ENCODE results near the gene TJP1. TPM values are rescaled to one million over a fixed set of nuclear protein-coding genes. Genes with fewer than 3 reads are reported as not detected.
A peak's percentile ranks its signal among the peaks of the same experiment; 100 is the strongest.

TJP1 gene
- total RNA-seq, 1 experiment from 2014 or later: 181 TPM

DNA sequence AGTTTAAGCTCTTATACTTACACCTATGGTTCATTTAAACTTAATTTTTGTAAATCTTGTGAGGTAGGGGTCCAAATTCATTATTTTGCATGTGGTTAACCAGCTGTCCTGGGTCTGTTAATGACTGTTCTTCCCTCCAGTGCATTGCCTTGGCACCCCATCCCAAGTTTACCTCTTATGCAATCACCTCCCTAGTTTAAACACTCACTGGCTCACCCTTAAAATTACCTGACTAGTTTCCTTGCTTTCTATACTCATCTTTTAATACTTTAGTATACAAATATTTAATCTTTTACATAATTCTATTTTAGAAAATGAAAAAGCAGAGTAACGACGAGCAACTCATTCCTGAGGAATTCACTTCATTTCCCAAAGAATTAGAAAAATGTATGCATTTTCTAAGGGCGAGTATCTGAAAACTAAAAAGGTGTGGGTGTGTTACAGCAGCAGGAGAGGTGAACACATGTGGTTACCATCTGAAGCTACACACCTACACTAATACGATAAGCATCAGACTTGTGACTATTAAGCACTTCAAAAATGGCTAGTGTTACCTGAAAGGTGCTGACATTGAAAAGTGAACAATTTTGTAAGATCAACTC is 33.7 kb downstream of the TJP1 start:
- CTCF ChIA-PET: no interaction called here
- BruUV-seq (replicated peaks): no TSS peak
- TF ChIP-seq, protein P1, sequence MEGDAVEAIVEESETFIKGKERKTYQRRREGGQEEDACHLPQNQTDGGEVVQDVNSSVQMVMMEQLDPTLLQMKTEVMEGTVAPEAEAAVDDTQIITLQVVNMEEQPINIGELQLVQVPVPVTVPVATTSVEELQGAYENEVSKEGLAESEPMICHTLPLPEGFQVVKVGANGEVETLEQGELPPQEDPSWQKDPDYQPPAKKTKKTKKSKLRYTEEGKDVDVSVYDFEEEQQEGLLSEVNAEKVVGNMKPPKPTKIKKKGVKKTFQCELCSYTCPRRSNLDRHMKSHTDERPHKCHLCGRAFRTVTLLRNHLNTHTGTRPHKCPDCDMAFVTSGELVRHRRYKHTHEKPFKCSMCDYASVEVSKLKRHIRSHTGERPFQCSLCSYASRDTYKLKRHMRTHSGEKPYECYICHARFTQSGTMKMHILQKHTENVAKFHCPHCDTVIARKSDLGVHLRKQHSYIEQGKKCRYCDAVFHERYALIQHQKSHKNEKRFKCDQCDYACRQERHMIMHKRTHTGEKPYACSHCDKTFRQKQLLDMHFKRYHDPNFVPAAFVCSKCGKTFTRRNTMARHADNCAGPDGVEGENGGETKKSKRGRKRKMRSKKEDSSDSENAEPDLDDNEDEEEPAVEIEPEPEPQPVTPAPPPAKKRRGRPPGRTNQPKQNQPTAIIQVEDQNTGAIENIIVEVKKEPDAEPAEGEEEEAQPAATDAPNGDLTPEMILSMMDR (IDR thresholded peaks at IDR 0.05; ENCODE audit: insufficient read depth in 1 of 2, low read depth in 1 of 2, low read length in 1 of 2, severe bottlenecking in 1 of 2, unreplicated experiment in 1 of 2): no peak
- intact Hi-C loops (cut with micrococcal nuclease; ENCODE audit: unreplicated experiment): no loop called here
- Mint-ChIP-seq H3K4me1 (ENCODE audit: low read depth, unreplicated experiment) (peaks cover 20% of the 10 kb centered on the region), H3K27ac (ENCODE audit: unreplicated experiment) (no peak overlapping the region), H3K36me3 (ENCODE audit: insufficient read depth, unreplicated experiment) (peaks cover 70% of the 10 kb centered on the region), H3K27me3 (ENCODE audit: insufficient read depth, unreplicated experiment) (no peaks in the 10 kb centered on the region), H3K4me3 (ENCODE audit: unreplicated experiment) (no peak overlapping the region), H3K9me3 (ENCODE audit: unreplicated experiment) (no peaks in the 10 kb centered on the region)
- Histone ChIP-seq H3K4me3 (ENCODE audit: low read depth, low read length) (no peak overlapping the region), H3K36me3 (ENCODE audit: control insufficient read depth, insufficient read depth, low read length) (no peaks in the 10 kb centered on the region; the same call in 1 of the 2 replicates), H3K9me3 (no peaks in the 10 kb centered on the region), H3K4me1 (peaks cover 4% of the 10 kb centered on the region; the same call in 1 of the 2 replicates), H3K27me3 (replicated peaks; ENCODE audit: control insufficient read depth, insufficient read depth, low read length) (no peaks in the 10 kb centered on the region)
- DNase-seq: no peak
- POLR2A ChIA-PET: no interaction called here

GRCh38 chr15:29787767-29788166 is 34.5 kb downstream of the TJP1 start:
- Mint-ChIP-seq H3K9me3 (ENCODE audit: unreplicated experiment) (no peaks in the 10 kb centered on the region), H3K27me3 (ENCODE audit: insufficient read depth, unreplicated experiment) (no peaks in the 10 kb centered on the region), H3K27ac (ENCODE audit: unreplicated experiment) (no peak overlapping the region), H3K36me3 (ENCODE audit: insufficient read depth, unreplicated experiment) (peaks cover 70% of the 10 kb centered on the region), H3K4me1 (ENCODE audit: low read depth, unreplicated experiment) (peaks cover 20% of the 10 kb centered on the region), H3K4me3 (ENCODE audit: unreplicated experiment) (no peak overlapping the region)
- BruUV-seq (replicated peaks): no TSS peak
- TF ChIP-seq, protein P1 (IDR thresholded peaks at IDR 0.05; ENCODE audit: insufficient read depth in 1 of 2, low read depth in 1 of 2, low read length in 1 of 2, severe bottlenecking in 1 of 2, unreplicated experiment in 1 of 2): no peak
- H3K36me3 ChIP-seq (ENCODE audit: control insufficient read depth, insufficient read depth, low read length): no peaks in the 10 kb centered on the region; the same call in 1 of the 2 replicates
- ChIA-PET CTCF (no interaction called here), POLR2A (no interaction called here)
- H3K4me3 ChIP-seq (ENCODE audit: low read depth, low read length): no peak overlapping the region
- intact Hi-C loops (cut with micrococcal nuclease; ENCODE audit: unreplicated experiment): no loop called here
- peaks cover 4% of the 10 kb centered on the region; the same call in 1 of the 2 replicates for H3K4me1 ChIP-seq
- no peaks in the 10 kb centered on the region for H3K9me3 ChIP-seq
- no peak for DNase-seq
- no peaks in the 10 kb centered on the region for H3K27me3 ChIP-seq (replicated peaks; ENCODE audit: control insufficient read depth, insufficient read depth, low read length)

- H3K4me1 ChIP-seq: peaks cover 4% of the 10 kb centered on the region; the same call in 1 of the 2 replicates
- Mint-ChIP-seq H3K36me3 (ENCODE audit: insufficient read depth, unreplicated experiment) (peaks cover 67% of the 10 kb centered on the region), H3K9me3 (ENCODE audit: unreplicated experiment) (peaks cover 7% of the 10 kb centered on the region), H3K27me3 (ENCODE audit: insufficient read depth, unreplicated experiment) (no peaks in the 10 kb centered on the region), H3K4me1 (ENCODE audit: low read depth, unreplicated experiment) (peaks cover 18% of the 10 kb centered on the region), H3K4me3 (ENCODE audit: unreplicated experiment) (no peak overlapping the region), H3K27ac (ENCODE audit: unreplicated experiment) (peak overlapping the region; percentile 21)
- DNase-seq: no peak
- no peaks in the 10 kb centered on the region for H3K27me3 ChIP-seq (replicated peaks; ENCODE audit: control insufficient read depth, insufficient read depth, low read length)
- H3K36me3 ChIP-seq (ENCODE audit: control insufficient read depth, insufficient read depth, low read length): no peaks in the 10 kb centered on the region
- H3K4me3 ChIP-seq (ENCODE audit: low read depth, low read length): no peak overlapping the region
- TF ChIP-seq, protein P1 (IDR thresholded peaks at IDR 0.05; ENCODE audit: insufficient read depth in 1 of 2, low read depth in 1 of 2, low read length in 1 of 2, severe bottlenecking in 1 of 2, unreplicated experiment in 1 of 2): no peak
- no TSS peak for BruUV-seq (replicated peaks)
- CTCF ChIA-PET: no interaction called here
- POLR2A ChIA-PET: no interaction called here
- intact Hi-C loops (cut with micrococcal nuclease; ENCODE audit: unreplicated experiment): no loop called here
- peaks cover 3% of the 10 kb centered on the region; the same call in 1 of the 2 replicates for H3K9me3 ChIP-seq
Measured at GRCh38 chr15:29785642-29786041, 36.6 kb downstream of the TJP1 start.
